Mesenchymal stem cell (in vitro differentiated cells and primary cell): ENCODE measurements around the gene DIP2C.
A peak's percentile ranks its signal among the peaks of the same experiment; 100 is the strongest.

ENCODE experiments used
- DNase-seq: peaks from one replicate; pipeline ENCODE4 v3.0.0-alpha.2; 2013
- H2AFZ ChIP-seq: one replicate; pipeline ENCODE4 v1.6.1; 2013; ENCODE audit warnings: low read depth, mild to moderate bottlenecking, control low read depth, inconsistent platforms, low read length, moderate library complexity
- H2AK5ac ChIP-seq: 2 replicates; pipeline ENCODE4 v1.6.1; 2013; ENCODE audit warnings: low read length, moderate library complexity, mild to moderate bottlenecking, inconsistent platforms; ENCODE audit not compliant: severe bottlenecking
- H2BK120ac ChIP-seq: one replicate; pipeline ENCODE4 v1.6.1; 2013; ENCODE audit warnings: low read depth, mild to moderate bottlenecking, inconsistent platforms, low read length, moderate library complexity
- H2BK12ac ChIP-seq, 2 experiments: one replicate each; pipeline ENCODE4 v1.6.1; 2013; ENCODE audit warnings: inconsistent platforms in 2 of 2, low read length in 2 of 2, mild to moderate bottlenecking in 2 of 2, moderate library complexity in 2 of 2, control low read depth in 1 of 2
- H2BK15ac ChIP-seq: one replicate; pipeline ENCODE4 v1.6.1; 2013; ENCODE audit warnings: mild to moderate bottlenecking, low read depth, inconsistent platforms; ENCODE audit not compliant: poor library complexity, severe bottlenecking
- H2BK5ac ChIP-seq: 2 replicates; pipeline ENCODE4 v1.6.1; 2013; ENCODE audit warnings: low read depth, mild to moderate bottlenecking, low read length, control low read depth, inconsistent platforms; ENCODE audit not compliant: poor library complexity, severe bottlenecking
- H3K14ac ChIP-seq, 2 experiments: one replicate each; pipeline ENCODE4 v1.6.1; 2013; ENCODE audit warnings: inconsistent platforms in 2 of 2, low read length in 2 of 2, control low read depth in 1 of 2, mild to moderate bottlenecking in 1 of 2, moderate library complexity in 1 of 2
- H3K18ac ChIP-seq, 2 experiments: one replicate each; pipeline ENCODE4 v1.6.1; 2013; ENCODE audit warnings: inconsistent platforms in 2 of 2, low read length in 2 of 2, control low read depth in 1 of 2, low read depth in 1 of 2, mild to moderate bottlenecking in 1 of 2
- H3K23ac ChIP-seq, 2 experiments: one replicate each; pipeline ENCODE4 v1.6.1; 2013; ENCODE audit warnings: inconsistent platforms in 2 of 2, low read length in 2 of 2, mild to moderate bottlenecking in 2 of 2, moderate library complexity in 2 of 2, control low read depth in 1 of 2
- H3K27ac ChIP-seq: 2 replicates; pipeline ENCODE4 v1.5.1; 2013; ENCODE audit warnings: mild to moderate bottlenecking, moderate library complexity, low read length, control low read depth, inconsistent platforms; ENCODE audit not compliant: poor library complexity, severe bottlenecking
- H3K27me3 ChIP-seq, 2 experiments: 2 replicates each; pipeline versions ENCODE4 v1.6.1 to v1.7.0; 2013; ENCODE audit warnings: low read length in 2 of 2, mild to moderate bottlenecking in 2 of 2, moderate library complexity in 2 of 2, control low read depth in 1 of 2, inconsistent platforms in 1 of 2; ENCODE audit not compliant: control insufficient read depth in 1 of 2, insufficient read depth in 1 of 2
- H3K36me3 ChIP-seq, 2 experiments: 2 replicates each; pipeline versions ENCODE4 v1.6.1 to v1.7.0; 2013; ENCODE audit warnings: low read length in 2 of 2, control low read depth in 1 of 2, inconsistent platforms in 1 of 2, low read depth in 1 of 2, mild to moderate bottlenecking in 1 of 2; ENCODE audit not compliant: insufficient read depth in 2 of 2, control insufficient read depth in 1 of 2
- H3K4ac ChIP-seq, 2 experiments: one replicate each; pipeline ENCODE4 v1.6.1; 2013; ENCODE audit warnings: inconsistent platforms in 2 of 2, low read length in 2 of 2, mild to moderate bottlenecking in 2 of 2, moderate library complexity in 2 of 2, control low read depth in 1 of 2, low read depth in 1 of 2
- H3K4me1 ChIP-seq: 2 replicates; pipeline ENCODE4 v1.6.1; 2013; ENCODE audit warnings: low read depth, low read length, control low read depth; ENCODE audit not compliant: control insufficient read depth, insufficient read depth
- H3K4me2 ChIP-seq: 2 replicates; pipeline ENCODE4 v1.6.1; 2013; ENCODE audit warnings: low read length, mild to moderate bottlenecking, inconsistent platforms; ENCODE audit not compliant: poor library complexity, severe bottlenecking
- H3K4me3 ChIP-seq, 2 experiments: 2 replicates each; pipeline versions ENCODE4 v1.5.1 to v1.7.0; 2013; ENCODE audit warnings: low read length in 2 of 2, mild to moderate bottlenecking in 2 of 2, control low read depth in 1 of 2, low read depth in 1 of 2; ENCODE audit not compliant: insufficient read depth in 1 of 2
- H3K79me1 ChIP-seq: replicated peaks from 2 replicates; pipeline ENCODE4 v1.6.1; 2013; ENCODE audit warnings: mild to moderate bottlenecking, control low read depth, low read length, inconsistent platforms; ENCODE audit not compliant: poor library complexity, severe bottlenecking
- H3K9ac ChIP-seq: 2 replicates; pipeline ENCODE4 v1.7.0; 2013; ENCODE audit warnings: mild to moderate bottlenecking, low read length, moderate library complexity
- H3K9me3 ChIP-seq: 2 replicates; pipeline ENCODE4 v1.7.0; 2013; ENCODE audit warnings: mild to moderate bottlenecking, low read length; ENCODE audit not compliant: control insufficient read depth
- H4K8ac ChIP-seq: one replicate; pipeline ENCODE4 v1.6.1; 2013; ENCODE audit warnings: inconsistent platforms, mild to moderate bottlenecking, low read length, moderate library complexity
- H4K91ac ChIP-seq: one replicate; pipeline ENCODE4 v1.6.1; 2013; ENCODE audit warnings: mild to moderate bottlenecking, low read length, inconsistent platforms
- WGBS: methylation state at CpG from one replicate; pipeline ENCODE4 v1.1.7; 2013; ENCODE audit warnings: mixed read lengths; 5-methylcytosine and 5-hydroxymethylcytosine counted together

DIP2C gene

DNA sequence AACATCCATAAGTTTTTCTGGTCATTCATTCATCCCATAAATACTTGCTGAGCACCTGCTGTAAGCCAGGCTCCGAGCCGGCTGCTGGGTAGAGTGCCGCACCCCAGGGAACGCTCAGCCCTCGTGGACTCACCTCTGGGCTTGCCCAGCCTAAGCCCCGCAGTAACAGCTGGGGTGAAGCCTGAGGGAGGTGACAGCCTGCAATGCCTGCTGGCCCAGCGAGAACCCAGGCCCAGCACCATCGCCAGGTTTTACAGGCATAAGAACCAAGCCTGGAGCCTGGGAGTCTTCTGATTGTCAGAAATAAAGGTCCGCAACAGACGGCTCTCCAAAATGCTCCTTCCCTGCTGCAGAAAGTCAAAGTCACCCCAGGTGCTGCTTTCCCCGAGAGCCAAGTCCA lies 348.8 kb downstream of the DIP2C start:
- no peak for DNase-seq
- no peak overlapping the region for H3K14ac ChIP-seq
- H3K79me1 ChIP-seq, result peaks cover 3% of the 10 kb centered on the region
- peaks cover 51 to 74% of the 10 kb centered on the region in 2 experiments for H3K36me3 ChIP-seq
- H2BK5ac ChIP-seq, result no peak overlapping the region
- peaks cover 26% of the 10 kb centered on the region for H3K4me1 ChIP-seq
- no peak overlapping the region for H3K4me3 ChIP-seq
- H3K4me2 ChIP-seq, result no peak overlapping the region
- no peak overlapping the region for H2AFZ ChIP-seq
- no peaks in the 10 kb centered on the region for H3K27me3 ChIP-seq
- H4K8ac ChIP-seq, result no peak overlapping the region
- no peak overlapping the region for H3K27ac ChIP-seq
- H3K9me3 ChIP-seq, result no peaks in the 10 kb centered on the region
- no peak overlapping the region for H3K18ac ChIP-seq
- H3K23ac ChIP-seq, result no peak overlapping the region
- 98% methylated on average over 11 of the region's 11 CpGs for WGBS
- no peak overlapping the region for H2BK120ac ChIP-seq
- H2BK15ac ChIP-seq, result no peak overlapping the region
- no peak overlapping the region for H3K9ac ChIP-seq
- no peak overlapping the region for H2BK12ac ChIP-seq
- no peak overlapping the region for H3K4ac ChIP-seq
- H2AK5ac ChIP-seq, result no peak overlapping the region
- no peak overlapping the region for H4K91ac ChIP-seq

DNA sequence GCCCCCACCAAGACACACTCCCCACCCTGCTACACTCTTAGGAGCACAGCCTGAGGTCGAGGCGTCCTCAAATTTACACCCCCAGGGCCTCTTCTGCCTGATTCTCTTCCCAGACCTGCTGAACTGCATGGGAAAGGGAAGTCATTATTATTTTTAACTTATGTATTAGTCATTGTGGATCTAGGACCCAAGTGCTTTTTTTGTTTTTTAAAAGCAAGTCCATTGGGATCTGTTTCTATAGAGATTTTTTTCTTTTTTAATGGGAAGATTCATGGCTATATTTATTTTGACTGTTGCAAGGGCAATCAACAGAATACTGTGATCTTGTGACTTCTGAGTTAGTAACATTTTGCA lies 350.5 kb downstream of the DIP2C start:
- no peak overlapping the region for H4K91ac ChIP-seq
- H2BK120ac ChIP-seq, result no peak overlapping the region
- no peak overlapping the region for H3K23ac ChIP-seq
- peak overlapping the region; percentile 91 for H2AK5ac ChIP-seq
- no CpG with 5 or more reads among the region's 2 CpGs for WGBS
- peak overlapping the region; percentile 83 for H2BK5ac ChIP-seq
- no peak overlapping the region for H3K18ac ChIP-seq
- H2BK12ac ChIP-seq, result peak overlapping the region in 1 of 2 experiments; percentile 80
- no peak overlapping the region for H3K14ac ChIP-seq
- H3K4me3 ChIP-seq, result peak overlapping the region in 1 of 2 experiments; percentile 29
- no peak overlapping the region for H3K9ac ChIP-seq
- no peak overlapping the region for H2BK15ac ChIP-seq
- H3K79me1 ChIP-seq, result peaks cover 3% of the 10 kb centered on the region
- no peaks in the 10 kb centered on the region for H3K9me3 ChIP-seq
- DNase-seq, result no peak
- H2AFZ ChIP-seq, result no peak overlapping the region
- H3K27ac ChIP-seq, result peak overlapping the region; percentile 92
- H3K27me3 ChIP-seq, result no peaks in the 10 kb centered on the region
- H3K4me2 ChIP-seq, result peak overlapping the region; percentile 68
- H3K4me1 ChIP-seq, result peaks cover 30% of the 10 kb centered on the region
- no peak overlapping the region for H3K4ac ChIP-seq
- no peak overlapping the region for H4K8ac ChIP-seq
- peaks cover 38 to 71% of the 10 kb centered on the region in 2 experiments for H3K36me3 ChIP-seq

DNA sequence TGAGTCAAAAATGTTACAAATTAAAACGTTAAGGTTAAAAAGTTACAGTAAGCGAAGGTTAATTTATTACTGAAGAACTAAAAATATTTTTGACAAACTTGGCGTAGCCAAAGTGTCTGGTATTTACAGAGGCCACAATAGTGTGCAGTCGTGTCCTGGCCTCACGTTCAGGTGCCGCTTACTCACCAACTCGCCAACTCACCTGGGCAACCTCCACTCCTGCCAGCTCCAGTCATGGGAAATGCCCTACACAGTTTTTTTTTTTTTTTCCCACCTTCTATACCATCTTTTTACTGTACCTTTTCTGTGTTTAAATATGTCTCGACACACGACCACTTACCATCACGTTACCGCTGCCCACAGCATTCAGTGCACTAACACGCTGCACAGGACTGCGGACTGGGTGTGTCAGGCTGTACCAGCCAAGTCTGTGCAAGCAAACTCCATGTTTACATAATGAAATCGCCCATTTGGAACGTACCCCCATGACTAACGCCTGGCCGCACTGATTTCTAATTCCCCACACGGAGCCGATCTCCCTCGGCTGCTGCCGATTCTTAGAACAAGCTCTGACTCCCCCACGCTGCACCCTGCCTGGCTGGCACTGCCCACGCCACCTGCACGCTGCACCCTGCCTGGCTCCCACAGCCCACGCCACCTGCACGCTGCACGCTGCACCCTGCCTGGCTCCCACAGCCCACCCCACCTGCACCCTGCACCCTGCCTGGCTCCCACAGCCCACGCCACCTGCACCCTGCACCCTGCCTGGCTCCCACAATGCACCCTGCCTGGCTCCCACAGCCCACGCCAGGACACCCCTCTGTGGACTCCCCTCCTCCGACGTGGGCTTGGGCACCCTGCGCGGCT lies 351.1 kb downstream of the DIP2C start:
- no peak overlapping the region for H2BK120ac ChIP-seq
- peaks cover 30% of the 10 kb centered on the region for H3K4me1 ChIP-seq
- H2BK12ac ChIP-seq, result peak overlapping the region in 1 of 2 experiments; percentile 80
- peak overlapping the region in 1 of 2 experiments; percentile 29 for H3K4me3 ChIP-seq
- H4K8ac ChIP-seq, result peak overlapping the region; percentile 30
- peak overlapping the region; percentile 83 for H2BK5ac ChIP-seq
- H2AFZ ChIP-seq, result no peak overlapping the region
- H3K36me3 ChIP-seq, result peaks cover 34 to 68% of the 10 kb centered on the region in 2 experiments
- H3K79me1 ChIP-seq, result no peaks in the 10 kb centered on the region
- DNase-seq, result no peak
- H3K23ac ChIP-seq, result no peak overlapping the region
- no peaks in the 10 kb centered on the region for H3K27me3 ChIP-seq
- H3K14ac ChIP-seq, result no peak overlapping the region
- H4K91ac ChIP-seq, result no peak overlapping the region
- peak overlapping the region; percentile 92 for H3K27ac ChIP-seq
- peak overlapping the region; percentile 68 for H3K4me2 ChIP-seq
- H2BK15ac ChIP-seq, result no peak overlapping the region
- H2AK5ac ChIP-seq, result peak overlapping the region; percentile 91
- no peak overlapping the region for H3K18ac ChIP-seq
- no peaks in the 10 kb centered on the region for H3K9me3 ChIP-seq
- H3K9ac ChIP-seq, result no peak overlapping the region
- WGBS, result 92% methylated on average over 33 of the region's 33 CpGs
- H3K4ac ChIP-seq, result no peak overlapping the region

DNA sequence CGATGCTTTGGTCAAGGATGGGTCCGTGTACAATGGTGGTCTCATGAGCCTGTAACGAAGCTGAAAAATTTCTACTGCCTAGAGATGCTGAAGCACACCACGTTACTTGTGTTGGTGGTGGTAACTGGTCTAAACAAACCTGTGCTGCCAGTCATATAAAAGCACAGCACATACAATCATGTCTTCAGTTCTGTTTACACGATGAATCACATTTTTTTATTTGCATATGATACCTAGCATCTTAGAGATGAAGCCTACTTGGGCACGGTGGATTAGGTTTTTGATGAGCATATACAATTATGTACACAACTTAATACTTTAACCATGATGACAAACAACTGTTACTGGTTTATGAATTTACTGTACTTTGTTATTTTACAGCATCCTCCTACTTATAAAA lies 353.2 kb downstream of the DIP2C start:
- Histone ChIP-seq H3K4ac (no peak overlapping the region), H3K4me1 (peaks cover 30% of the 10 kb centered on the region), H3K27ac (no peak overlapping the region), H3K9me3 (no peaks in the 10 kb centered on the region), H3K79me1 (no peaks in the 10 kb centered on the region), H2BK12ac (no peak overlapping the region), H3K18ac (no peak overlapping the region), H3K36me3 (peaks cover 27 to 59% of the 10 kb centered on the region in 2 experiments), H2AFZ (no peak overlapping the region), H3K9ac (no peak overlapping the region), H4K8ac (no peak overlapping the region), H3K27me3 (no peaks in the 10 kb centered on the region), H3K23ac (no peak overlapping the region), H2BK5ac (no peak overlapping the region), H3K4me2 (no peak overlapping the region), H3K4me3 (no peak overlapping the region), H2BK120ac (no peak overlapping the region), H2BK15ac (no peak overlapping the region), H3K14ac (no peak overlapping the region), H4K91ac (no peak overlapping the region), H2AK5ac (peak overlapping the region; percentile 7)
- DNase-seq, result no peak
- 94% methylated on average over 4 of the region's 6 CpGs for WGBS
